HEK293 (cell line): ENCODE measurements around the gene PIGZ.

ENCODE experiments used
- GLIS1 ChIP-seq: fragments of 450-650 bp; formaldehyde crosslinking; IDR thresholded peaks from 2 replicates; pipeline ENCODE4 v1.5.1; 2016; ENCODE audit warnings: missing biosample characterization, missing genetic modification characterization
- KLF17 ChIP-seq: fragments of 450-650 bp; formaldehyde crosslinking; IDR thresholded peaks from 2 replicates; pipeline ENCODE4 v1.5.1; 2016; ENCODE audit warnings: missing biosample characterization, missing genetic modification characterization
- ZNF610 ChIP-seq: fragments of 450-650 bp; formaldehyde crosslinking; IDR thresholded peaks from 2 replicates; pipeline ENCODE4 v1.5.1; 2016; ENCODE audit warnings: missing biosample characterization, missing genetic modification characterization, borderline replicate concordance
- ZNF701 ChIP-seq: fragments of 450-650 bp; formaldehyde crosslinking; IDR thresholded peaks from 2 replicates; pipeline ENCODE4 v1.5.1; 2016; ENCODE audit warnings: missing biosample characterization, missing genetic modification characterization
- ZNF785 ChIP-seq: fragments of 450-650 bp; formaldehyde crosslinking; IDR thresholded peaks from 2 replicates; pipeline ENCODE4 v1.5.1; 2016; ENCODE audit warnings: missing biosample characterization, missing genetic modification characterization

Gene PIGZ

GRCh38 chr3:196901768-196902167 lies 66.9 kb downstream of the PIGZ start (continued):
- TF ChIP-seq ZNF701 (tag by site-specific recombination) = no peak
- no peak for TF ChIP-seq ZNF785 (tag by site-specific recombination)
- TF ChIP-seq GLIS1 = no peak
- no peak for TF ChIP-seq ZNF610
- TF ChIP-seq KLF17 (tag by site-specific recombination) = no peak
- TF ChIP-seq, all 188 proteins: peak for 0
